Loucy (cell line): ENCODE measurements around the gene NEIL1.

Experiments
- H2AFZ ChIP-seq: fragments of 200-600 bp; sonication (generic); 2 replicates; pipeline ENCODE4 v1.6.0; 2016; ENCODE audit warnings: antibody characterized with exemption, mild to moderate bottlenecking, low read length, moderate library complexity
- H3F3A ChIP-seq: fragments of 200-600 bp; 2 replicates; pipeline ENCODE4 v1.6.0; 2016; ENCODE audit warnings: antibody characterized with exemption, low read depth, mild to moderate bottlenecking
- H3K27me3 ChIP-seq: fragments of 200-600 bp; sonication (generic); 2 replicates; pipeline ENCODE4 v1.6.1; 2014; ENCODE audit warnings: low read length, mild to moderate bottlenecking; ENCODE audit not compliant: insufficient read depth, poor library complexity, severe bottlenecking
- H3K36me3 ChIP-seq: fragments of 200-600 bp; sonication (generic); 2 replicates; pipeline ENCODE4 v1.6.1; 2016; ENCODE audit warnings: low read length; ENCODE audit not compliant: insufficient read depth
- H3K4me1 ChIP-seq: fragments of 200-600 bp; sonication (generic); 2 replicates; pipeline ENCODE4 v1.5.1; 2014; ENCODE audit warnings: low read length, mild to moderate bottlenecking; ENCODE audit not compliant: insufficient read depth, poor library complexity, severe bottlenecking
- H3K4me2 ChIP-seq: fragments of 200-600 bp; sonication (generic); 2 replicates; pipeline ENCODE4 v1.6.0; 2014; ENCODE audit warnings: antibody characterized with exemption, low read length, low read depth, mild to moderate bottlenecking; ENCODE audit not compliant: poor library complexity, severe bottlenecking
- H3K4me3 ChIP-seq: fragments of 200-600 bp; sonication (generic); 2 replicates; pipeline ENCODE4 v1.5.1; 2014; ENCODE audit warnings: low read length, mild to moderate bottlenecking, mixed read lengths; ENCODE audit not compliant: poor library complexity, severe bottlenecking
- H3K79me2 ChIP-seq: fragments of 200-600 bp; sonication (generic); 2 replicates; pipeline ENCODE4 v1.6.1; 2014; ENCODE audit warnings: low read length; ENCODE audit not compliant: insufficient read depth
- H3K9ac ChIP-seq: fragments of 200-600 bp; sonication (generic); 2 replicates; pipeline ENCODE4 v1.6.0; 2014; ENCODE audit warnings: mild to moderate bottlenecking, low read depth, low read length, moderate library complexity; ENCODE audit not compliant: poor library complexity, severe bottlenecking
- H3K9me2 ChIP-seq: fragments of 200-600 bp; sonication (generic); replicated peaks from 2 replicates; pipeline ENCODE4 v1.6.1; 2016; ENCODE audit warnings: low read depth, low read length, mixed read lengths
- H3K9me3 ChIP-seq: fragments of 200-600 bp; sonication (generic); 2 replicates; pipeline ENCODE4 v1.6.1; 2014; ENCODE audit warnings: mild to moderate bottlenecking, antibody characterized with exemption, low read length, low read depth; ENCODE audit not compliant: insufficient read depth
- H4K20me1 ChIP-seq: fragments of 200-600 bp; sonication (generic); 2 replicates; pipeline ENCODE4 v1.6.0; 2014; ENCODE audit warnings: antibody characterized with exemption, low read length, mild to moderate bottlenecking; ENCODE audit not compliant: insufficient read depth, poor library complexity, severe bottlenecking
- CTCF ChIP-seq: fragments of 200-600 bp; sonication (generic); conservative IDR thresholded peaks from 2 replicates; pipeline ENCODE4 v1.5.1; 2014; ENCODE audit warnings: mild to moderate bottlenecking, antibody characterized with exemption, low read length
- EZH2phosphoT487 ChIP-seq: fragments of 200-600 bp; IDR thresholded peaks from 2 replicates; pipeline ENCODE4 v1.6.1; 2018; ENCODE audit warnings: antibody characterized with exemption, mild to moderate bottlenecking, moderate library complexity, borderline replicate concordance

The NEIL1 gene

GRCh38 chr15:75353604-75354003, 6.8 kb downstream of the NEIL1 start:
- peaks cover 4% of the 10 kb centered on the region; the same call in 1 of the 2 replicates for H3K36me3 ChIP-seq

DNA sequence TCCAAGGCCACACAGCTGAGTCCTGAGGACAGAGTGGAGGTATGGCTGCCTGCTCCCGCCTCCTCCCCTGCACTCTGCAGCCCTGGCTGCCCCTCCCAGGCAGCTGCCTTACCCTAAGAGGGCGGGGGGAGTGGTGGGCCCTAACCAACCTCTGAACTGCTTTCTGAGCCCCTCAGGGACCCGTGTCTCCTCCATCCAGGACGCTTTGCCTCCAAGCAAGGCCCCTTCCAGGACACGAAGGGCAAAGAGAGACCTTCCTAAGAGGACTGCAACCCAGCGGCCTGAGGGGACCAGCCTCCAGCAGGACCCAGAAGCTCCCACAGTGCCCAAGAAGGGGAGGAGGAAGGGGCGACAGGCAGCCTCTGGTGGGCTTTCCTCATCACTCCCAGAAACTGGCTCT, 7.6 kb downstream of the NEIL1 start:
- no peak overlapping the region for H2AFZ ChIP-seq
- no peak overlapping the region for H3K4me2 ChIP-seq

More at GRCh38 chr15:75353604-75354003, 6.8 kb downstream of the NEIL1 start:
- Histone ChIP-seq H3F3A (no peaks in the 10 kb centered on the region; the same call in 1 of the 2 replicates), H3K9ac (no peak overlapping the region), H4K20me1 (no peaks in the 10 kb centered on the region), H3K79me2 (no peaks in the 10 kb centered on the region), H3K9me2 (no peaks in the 10 kb centered on the region), H3K4me3 (no peak overlapping the region), H3K4me1 (peaks cover 27% of the 10 kb centered on the region), H3K4me2 (no peak overlapping the region), H3K9me3 (peaks cover 12% of the 10 kb centered on the region; the same call in 1 of the 2 replicates), H2AFZ (no peak overlapping the region), H3K27me3 (no peaks in the 10 kb centered on the region)
- TF ChIP-seq EZH2phosphoT487 (no peak), CTCF (no peak)

GRCh38 chr15:75355369-75355768, 8.5 kb downstream of the NEIL1 start:
- Histone ChIP-seq H3K9me2 (no peaks in the 10 kb centered on the region), H3K36me3 (peaks cover 8% of the 10 kb centered on the region; the same call in 1 of the 2 replicates), H2AFZ (no peak overlapping the region), H3K9ac (no peak overlapping the region), H4K20me1 (no peaks in the 10 kb centered on the region), H3K79me2 (no peaks in the 10 kb centered on the region), H3K27me3 (no peaks in the 10 kb centered on the region), H3K4me3 (no peak overlapping the region), H3K4me1 (peaks cover 12% of the 10 kb centered on the region), H3K4me2 (no peak overlapping the region), H3K9me3 (no peaks in the 10 kb centered on the region), H3F3A (no peaks in the 10 kb centered on the region)
- TF ChIP-seq EZH2phosphoT487 (no peak), CTCF (no peak)

More for the DNA sequence above, 7.6 kb downstream of the NEIL1 start:
- Histone ChIP-seq H3K36me3 (peaks cover 8% of the 10 kb centered on the region; the same call in 1 of the 2 replicates), H3K4me1 (peaks cover 19% of the 10 kb centered on the region), H3K79me2 (no peaks in the 10 kb centered on the region), H3K9me3 (peaks cover 3% of the 10 kb centered on the region; the same call in 1 of the 2 replicates), H3K9me2 (no peaks in the 10 kb centered on the region), H4K20me1 (no peaks in the 10 kb centered on the region), H3K27me3 (no peaks in the 10 kb centered on the region), H3F3A (no peaks in the 10 kb centered on the region; the same call in 1 of the 2 replicates), H3K4me3 (no peak overlapping the region), H3K9ac (no peak overlapping the region)
- no peak for TF ChIP-seq EZH2phosphoT487
- no peak for TF ChIP-seq CTCF
